Left hindlimb (tissue), 1 donor: Measurements from ENCODE around the gene TP53AIP1.

ENCODE experiments used
- DNase-seq: peaks from one replicate; pipeline ENCODE4 v3.0.0-alpha.2; 2018

Gene TP53AIP1

DNA sequence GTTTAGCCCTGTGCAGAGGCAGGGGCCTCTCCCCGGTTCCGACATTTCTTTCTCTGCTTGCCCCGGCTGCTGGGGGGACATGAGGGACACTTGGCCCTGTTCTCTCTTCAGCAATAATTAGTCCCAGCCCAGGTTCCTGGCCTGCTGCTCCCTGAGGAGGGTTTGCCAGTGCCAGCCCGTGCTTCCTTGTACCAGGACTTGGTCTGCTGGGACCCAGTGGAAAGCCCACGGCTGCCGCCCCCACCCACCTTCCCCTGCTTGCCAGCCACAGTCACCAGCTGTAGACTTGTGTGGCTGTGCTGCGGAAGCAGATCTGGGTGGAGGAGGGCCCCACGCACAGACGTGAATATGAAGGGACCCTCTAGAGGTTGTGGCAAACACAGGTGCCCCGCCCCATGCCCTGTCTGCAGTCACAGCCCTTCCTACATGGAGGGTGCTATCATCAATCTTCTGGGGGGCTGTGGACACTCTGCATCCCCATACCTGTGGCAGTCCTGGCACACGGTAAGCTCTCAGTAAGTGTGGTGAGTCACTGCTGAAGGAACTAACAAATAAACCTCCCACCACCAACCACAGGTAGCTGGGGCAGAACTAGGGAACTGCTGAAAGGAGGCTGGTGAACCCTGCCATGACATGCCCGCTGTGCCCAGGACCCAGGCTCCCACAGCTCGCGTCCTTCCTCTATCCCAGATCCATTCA, 949 bp downstream of the TP53AIP1 start:
- DNase-seq: no peak

- DNase-seq: no peak
Measured at GRCh38 chr11:128941110-128941509, 1.6 kb downstream of the TP53AIP1 start.

- DNase-seq: no peak
Measured at GRCh38 chr11:128940603-128941002, 2.1 kb downstream of the TP53AIP1 start.

DNA sequence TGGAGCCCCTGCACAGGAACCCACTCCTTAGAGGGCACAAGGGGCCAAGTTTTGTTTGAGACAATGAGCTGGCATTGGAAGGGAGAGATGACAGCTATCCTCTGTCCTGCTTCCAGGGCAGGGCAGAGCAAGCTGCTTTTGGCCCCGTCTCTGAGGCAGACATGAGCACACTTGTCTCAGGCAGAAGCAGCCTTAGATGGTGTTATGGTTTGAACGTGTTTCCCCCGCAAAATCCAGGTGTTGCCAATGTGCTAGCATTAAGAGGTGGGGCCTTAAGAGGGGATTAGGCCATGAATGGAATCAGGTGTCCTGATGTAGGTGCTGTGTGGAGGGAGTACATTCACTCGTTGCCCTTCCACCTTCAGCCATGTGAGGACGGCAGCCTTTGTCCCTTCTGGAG, 2.5 kb downstream of the TP53AIP1 start:
- DNase-seq: no peak

DNA sequence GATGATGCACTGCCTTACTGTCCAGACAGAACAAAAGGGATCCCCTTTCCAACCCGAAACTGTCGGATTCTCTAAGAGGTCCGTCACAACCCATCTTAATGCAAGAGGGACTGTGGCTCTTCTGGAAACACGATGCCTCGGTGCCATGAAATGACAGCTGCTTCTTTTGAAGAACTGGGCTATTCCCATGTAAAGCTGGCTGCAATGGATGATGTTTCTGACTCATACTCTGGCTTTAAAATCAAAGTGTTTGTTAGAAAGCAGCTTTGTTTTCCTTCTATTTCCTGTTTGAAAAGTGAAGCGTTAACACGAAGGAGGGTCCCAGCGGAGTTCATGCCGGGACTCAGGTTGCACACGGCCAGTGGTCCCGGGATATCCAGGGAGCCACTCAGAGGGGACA, 3.1 kb downstream of the TP53AIP1 start:
- no peak for DNase-seq

DNA sequence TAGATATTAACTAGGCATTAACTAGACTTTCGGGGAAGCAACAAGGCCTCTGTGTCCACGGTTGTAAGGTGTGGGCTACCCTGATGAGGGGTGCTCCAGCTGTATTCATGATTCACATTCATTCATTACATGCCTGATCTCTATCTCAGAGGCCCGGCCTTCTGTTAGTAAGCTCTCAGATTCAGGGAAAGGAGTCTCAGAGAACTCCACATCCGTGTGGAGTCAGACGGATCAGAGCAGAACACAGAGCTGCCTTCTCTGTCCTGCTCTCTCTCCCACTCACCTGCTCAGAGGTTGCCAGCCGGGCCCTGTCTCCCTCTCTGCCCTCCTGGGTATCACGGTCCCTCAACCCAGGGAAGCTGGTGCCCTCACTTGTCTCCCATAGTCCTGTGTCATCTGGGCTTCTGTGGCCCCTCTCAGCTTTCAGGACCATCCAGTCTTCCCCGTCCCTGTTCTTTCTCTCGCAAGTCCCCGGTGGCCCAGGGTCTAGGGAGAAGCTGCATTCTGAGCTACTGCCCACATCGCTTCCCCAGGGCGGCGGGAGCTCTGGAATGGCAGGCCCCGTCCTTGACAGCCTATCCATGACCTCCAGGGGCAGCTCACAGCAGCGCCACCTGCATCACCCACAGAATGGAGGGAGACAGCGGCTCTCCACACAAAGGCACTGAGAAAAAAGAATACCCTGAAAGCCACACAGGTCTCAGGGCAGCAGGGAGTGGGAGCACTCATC, 4.3 kb downstream of the TP53AIP1 start:
- no peak for DNase-seq

GRCh38 chr11:128937480-128937879, 5.2 kb downstream of the TP53AIP1 start:
- no peak for DNase-seq

DNA sequence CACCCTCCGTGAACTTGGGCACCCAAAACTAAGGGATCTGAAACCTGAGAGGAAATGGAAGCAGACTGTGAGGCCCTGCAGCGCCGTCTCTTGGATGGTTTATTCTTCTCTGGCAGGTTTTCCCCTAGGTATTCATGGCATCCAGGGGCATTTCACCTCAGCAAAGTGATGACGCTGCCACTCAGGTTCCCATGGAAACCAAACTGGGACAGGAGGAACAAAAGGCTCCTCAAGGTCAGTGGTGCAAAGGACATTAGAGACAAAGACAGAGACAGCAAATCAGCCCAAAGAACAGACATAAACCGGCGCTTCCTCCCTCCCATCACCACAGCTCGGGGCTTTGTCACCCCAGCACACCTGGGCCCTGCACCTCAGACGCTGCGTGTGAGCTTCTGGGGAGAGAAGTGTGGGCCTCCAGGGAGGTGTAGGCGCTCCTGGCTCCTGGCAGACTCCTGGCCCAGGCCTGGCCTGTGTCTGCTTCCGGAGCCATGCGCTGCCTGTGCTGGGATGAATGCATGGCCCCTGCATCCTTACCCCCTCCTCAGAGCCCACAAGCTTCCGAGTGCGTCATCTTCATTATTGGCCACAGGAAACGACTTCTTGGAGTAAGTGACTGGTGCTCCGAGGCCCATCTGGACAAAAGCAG, 5.9 kb downstream of the TP53AIP1 start:
- no peak for DNase-seq

DNA sequence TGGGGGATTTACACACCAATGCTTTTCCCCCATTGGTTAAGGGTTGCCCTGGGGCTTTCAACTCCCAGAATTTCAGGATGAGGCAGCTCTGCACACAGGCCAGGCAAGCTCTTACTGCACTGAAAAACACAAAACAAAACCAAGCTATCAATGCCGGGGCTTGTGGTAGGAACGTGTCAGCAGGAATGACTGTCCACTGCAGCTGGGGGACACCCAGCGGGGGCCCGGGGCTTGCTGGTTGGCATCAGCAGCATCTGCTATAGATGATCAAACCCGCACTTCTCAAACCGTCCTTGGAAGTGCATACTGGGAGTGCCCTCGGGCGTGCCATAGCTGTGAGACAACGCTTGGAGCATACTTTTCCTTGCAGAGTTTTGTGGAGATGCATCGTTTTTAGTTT, 7.7 kb downstream of the TP53AIP1 start:
- no peak for DNase-seq

DNA sequence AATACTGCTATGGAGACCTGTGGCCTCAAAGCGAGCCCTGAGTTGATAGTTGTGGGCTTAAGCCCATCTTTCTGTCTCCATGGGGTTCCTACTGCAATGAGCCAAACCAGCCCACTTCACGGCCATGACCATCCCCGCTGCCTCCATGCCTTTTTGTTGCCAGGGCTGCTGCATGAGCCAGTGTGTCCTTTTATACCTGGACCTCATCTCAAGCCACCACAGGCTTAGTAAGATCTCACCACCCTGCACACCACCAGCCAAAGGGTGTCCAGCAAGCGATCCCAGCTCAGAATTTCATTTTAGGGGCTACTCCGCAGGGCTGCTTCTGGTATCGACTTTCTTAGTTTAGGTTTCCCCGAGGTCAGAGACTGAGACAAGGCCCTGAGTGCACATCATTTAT, 8.3 kb downstream of the TP53AIP1 start:
- DNase-seq: no peak

DNA sequence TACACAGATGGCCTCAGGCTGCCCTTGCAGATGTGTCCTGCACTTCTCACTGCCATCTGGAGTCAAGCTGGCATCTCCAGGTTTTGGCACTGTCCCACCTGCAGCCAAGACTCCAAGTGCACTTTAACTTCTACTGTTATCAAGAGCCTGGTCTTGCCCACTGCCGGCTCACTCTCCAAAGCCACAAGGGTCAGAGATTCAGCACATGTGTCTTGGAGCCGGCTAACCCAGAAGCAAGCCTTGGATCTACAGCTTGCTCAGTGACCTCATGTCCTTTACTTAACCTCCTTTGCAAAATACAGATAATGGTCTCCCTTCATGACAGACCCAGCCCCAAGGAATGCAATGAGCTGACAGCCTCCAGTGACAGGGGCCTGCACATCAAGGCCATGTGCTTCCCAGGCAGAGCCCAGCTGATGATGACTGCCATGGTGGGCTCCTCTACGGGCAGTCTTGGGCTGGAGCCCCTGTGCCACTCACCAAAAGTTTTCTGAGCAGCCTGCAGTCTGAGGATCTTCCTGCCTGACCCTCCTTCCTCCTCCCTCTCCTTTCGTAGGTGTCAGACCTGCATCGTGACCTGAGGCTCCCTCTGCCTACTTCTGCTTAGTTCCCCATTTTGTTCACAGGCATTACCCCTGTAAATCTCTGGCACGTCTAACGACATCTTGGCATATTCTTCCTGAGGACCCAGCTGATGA, 9.0 kb downstream of the TP53AIP1 start:
- DNase-seq: no peak

- no peak for DNase-seq
Measured at GRCh38 chr11:128931668-128932067, 11.0 kb downstream of the TP53AIP1 start.

GRCh38 chr11:128931066-128931465, 11.6 kb downstream of the TP53AIP1 start:
- DNase-seq: no peak

DNA sequence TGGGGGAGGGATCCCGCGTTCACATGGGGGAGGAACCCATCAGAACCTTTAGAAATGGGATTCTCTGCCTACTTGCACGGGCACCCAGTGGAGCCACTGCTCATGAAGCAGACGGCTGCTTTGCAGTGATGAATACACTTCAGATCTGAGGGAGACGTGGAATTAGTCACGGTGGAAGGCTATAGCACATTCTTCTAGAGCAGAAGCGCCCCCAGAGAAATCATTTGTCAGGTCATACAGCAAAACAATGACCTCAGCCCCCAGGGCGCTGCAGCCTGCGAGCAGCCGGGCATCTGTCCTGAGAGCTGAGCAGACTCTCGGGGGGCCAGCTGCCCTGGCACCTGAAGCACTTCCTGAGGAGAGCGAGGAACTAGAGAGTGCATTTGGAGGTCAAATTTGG, 12.7 kb downstream of the TP53AIP1 start:
- no peak for DNase-seq

DNA sequence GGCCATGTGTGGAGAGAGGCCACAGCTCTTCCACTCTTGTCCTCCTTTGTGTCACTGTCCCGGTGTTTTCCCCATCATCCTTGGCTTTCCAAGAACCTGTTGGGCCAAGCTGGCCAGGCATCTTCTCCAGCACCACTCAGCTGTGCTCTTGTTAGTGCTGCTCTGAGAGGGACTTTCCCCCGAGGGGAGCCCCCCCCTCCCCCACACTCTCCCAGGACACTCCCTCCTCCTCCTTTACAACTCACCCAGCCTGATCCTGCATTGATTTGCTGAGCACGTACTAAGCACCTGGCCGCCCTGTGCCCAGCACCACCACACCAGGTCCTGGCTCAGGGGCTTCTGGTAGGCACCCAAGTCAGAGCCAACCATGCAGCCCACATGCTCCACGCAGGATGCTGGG, 13.2 kb downstream of the TP53AIP1 start:
- DNase-seq: no peak

GRCh38 chr11:128928400-128928799, 14.3 kb downstream of the TP53AIP1 start:
- no peak for DNase-seq

DNA sequence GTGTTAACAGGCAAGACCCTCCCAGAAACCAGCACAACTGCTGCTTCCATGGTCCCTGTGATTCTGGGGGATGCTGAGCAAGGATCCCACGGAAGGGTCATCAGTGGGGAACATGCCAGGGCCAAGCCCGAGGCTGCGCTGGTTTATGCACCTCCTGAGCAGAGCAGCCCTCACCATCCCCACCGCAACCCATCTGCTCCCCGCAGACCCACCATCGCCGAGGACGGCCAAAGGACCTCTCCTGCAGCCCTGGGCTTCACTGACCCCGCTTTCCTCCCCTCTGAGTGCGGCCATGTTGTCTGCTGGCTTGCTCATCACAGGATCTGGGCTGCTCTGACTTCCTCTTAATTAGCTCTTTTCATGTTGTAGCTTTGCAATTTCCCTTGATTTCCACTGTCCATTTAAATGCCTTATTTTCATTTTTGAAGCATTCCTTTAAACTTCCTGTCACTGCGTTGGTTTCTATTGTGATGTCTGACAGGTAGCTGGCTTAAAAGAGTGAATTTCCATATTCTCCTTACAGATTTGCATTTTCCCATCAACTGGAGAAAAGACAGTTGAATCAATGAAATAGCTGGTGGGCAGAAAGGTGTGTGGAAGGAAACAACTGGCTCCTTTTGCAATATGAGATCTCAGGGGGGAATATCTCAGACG, 14.9 kb downstream of the TP53AIP1 start:
- DNase-seq: no peak

DNA sequence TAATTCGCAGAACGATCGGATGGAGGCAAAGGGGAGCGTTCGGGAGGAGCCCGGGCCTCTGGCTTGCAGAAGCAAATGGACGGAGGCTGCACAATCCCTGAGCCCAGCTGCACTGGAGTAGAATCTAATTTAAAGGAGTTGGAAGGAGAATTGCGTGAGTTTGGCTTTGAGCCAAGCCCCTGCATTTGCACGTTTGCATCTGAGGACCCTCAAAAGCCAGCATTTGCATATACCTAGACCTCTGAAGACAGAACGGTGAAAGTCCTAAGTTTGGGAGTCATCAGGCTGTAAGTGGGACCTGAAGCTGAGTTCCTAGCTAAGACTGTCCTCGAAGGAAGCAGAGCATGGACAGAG, 15.6 kb downstream of the TP53AIP1 start:
- no peak for DNase-seq

GRCh38 chr11:128926437-128927107, 16.1 kb downstream of the TP53AIP1 start:
- DNase-seq: no peak

DNA sequence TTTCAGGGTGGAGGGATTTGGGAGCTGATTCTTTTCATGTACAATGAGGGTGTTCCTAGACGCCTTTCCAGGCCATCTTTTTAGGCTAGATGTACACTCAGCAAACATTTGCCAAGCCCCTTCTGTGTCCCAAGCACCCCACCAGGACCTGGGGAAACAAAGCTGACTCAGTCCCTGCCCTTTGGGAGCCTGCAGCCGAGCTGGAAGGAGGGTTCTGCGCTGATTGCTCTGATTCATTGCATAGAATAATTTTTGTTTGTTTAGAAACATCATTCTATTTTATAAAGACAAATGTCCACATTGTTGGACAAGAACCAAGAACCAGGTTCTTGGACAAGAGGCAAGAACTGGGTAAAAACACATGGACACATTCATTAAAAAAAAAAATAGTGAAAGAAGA, 16.7 kb downstream of the TP53AIP1 start:
- no peak for DNase-seq

- DNase-seq: no peak
Measured at GRCh38 chr11:128925250-128925600, 17.4 kb downstream of the TP53AIP1 start.

GRCh38 chr11:128924510-128925249, 18.0 kb downstream of the TP53AIP1 start:
- no peak for DNase-seq
